ENCODE measurements around the gene DOCK3.
"Not testable (repeated sequence)": the region's sequence is repeated elsewhere in the genome, so short reads cannot be mapped to it uniquely, and the experiment has no call there.

Gene DOCK3

GRCh38 chr3:50804376-50804775 is 129.6 kb downstream of the DOCK3 start:
- DNase-seq (ENCODE audit: low spot score): not testable (repeated sequence)

- no peak for DNase-seq (ENCODE audit: low spot score)
These were observed 130.6 kb downstream of the DOCK3 start for GRCh38 chr3:50805321-50805720.

GRCh38 chr3:50806031-50806430 is 131.3 kb downstream of the DOCK3 start:
- no peak for DNase-seq (ENCODE audit: low spot score)

- DNase-seq (ENCODE audit: low spot score): no peak
These were observed 132.1 kb downstream of the DOCK3 start for GRCh38 chr3:50806806-50807205.

GRCh38 chr3:50807266-50807665 is 132.5 kb downstream of the DOCK3 start:
- no peak for DNase-seq (ENCODE audit: low spot score)

- DNase-seq (ENCODE audit: low spot score): no peak
These were observed 137.2 kb downstream of the DOCK3 start for GRCh38 chr3:50811893-50812292.

GRCh38 chr3:50815844-50816243 is 141.1 kb downstream of the DOCK3 start:
- DNase-seq (ENCODE audit: low spot score): no peak

- no peak for DNase-seq (ENCODE audit: low spot score)
These were observed 142.2 kb downstream of the DOCK3 start for GRCh38 chr3:50816894-50817293.

- no peak for DNase-seq (ENCODE audit: low spot score)
These were observed 143.2 kb downstream of the DOCK3 start for GRCh38 chr3:50817756-50818529.

GRCh38 chr3:50819882-50820281 is 145.2 kb downstream of the DOCK3 start:
- no peak for DNase-seq (ENCODE audit: low spot score)

- no peak for DNase-seq (ENCODE audit: low spot score)
These were observed 151.1 kb downstream of the DOCK3 start for GRCh38 chr3:50825841-50826240.

GRCh38 chr3:50830451-50830850 is 155.7 kb downstream of the DOCK3 start:
- no peak for DNase-seq (ENCODE audit: low spot score)

GRCh38 chr3:50831009-50831408 is 156.3 kb downstream of the DOCK3 start:
- not testable (repeated sequence) for DNase-seq (ENCODE audit: low spot score)

GRCh38 chr3:50840983-50841489 is 166.3 kb downstream of the DOCK3 start:
- no peak for DNase-seq (ENCODE audit: low spot score)

- no peak for DNase-seq (ENCODE audit: low spot score)
These were observed 173.6 kb downstream of the DOCK3 start for GRCh38 chr3:50848308-50848707.

- DNase-seq (ENCODE audit: low spot score): no peak
These were observed 176.1 kb downstream of the DOCK3 start for GRCh38 chr3:50850639-50851511.

- no peak for DNase-seq (ENCODE audit: low spot score)
These were observed 179.2 kb downstream of the DOCK3 start for GRCh38 chr3:50853936-50854335.

GRCh38 chr3:50862221-50862620 is 187.5 kb downstream of the DOCK3 start:
- no peak for DNase-seq (ENCODE audit: low spot score)

- no peak for DNase-seq (ENCODE audit: low spot score)
These were observed 198.8 kb downstream of the DOCK3 start for GRCh38 chr3:50873376-50874157.

- not testable (repeated sequence) for DNase-seq (ENCODE audit: low spot score)
These were observed 200.1 kb downstream of the DOCK3 start for GRCh38 chr3:50874876-50875275.

GRCh38 chr3:50876947-50877346 is 202.2 kb downstream of the DOCK3 start:
- no peak for DNase-seq (ENCODE audit: low spot score)

GRCh38 chr3:50882733-50883132 is 208.0 kb downstream of the DOCK3 start:
- DNase-seq (ENCODE audit: low spot score): not testable (repeated sequence)
